Activated T-helper 1 cell treated with anti-CD3 and anti-CD28 coated beads, Interleukin-12 subunit alpha, Interleukin-12 subunit beta, Interleukin-2, Interleukin-4 antibody, amounts not matched to agents 30 ng/mL and 10 ng/mL and 1 ng/mL, durations not matched to agents 14 hours and 24 hours and 36 hours (primary cell): ENCODE measurements around the gene MRPS9. TPM values are rescaled to one million over a fixed set of nuclear protein-coding genes. Genes with fewer than 3 reads are reported as not detected.
A peak's percentile ranks its signal among the peaks of the same experiment; 100 is the strongest.

Experiments
- DNase-seq: peaks from one replicate; pipeline ENCODE4 v3.0.0; 2021; ENCODE audit warnings: low spot score
- H3K27ac Mint-ChIP-seq: one replicate; pipeline ENCODE4 v1.8.0; 2021; ENCODE audit warnings: mild to moderate bottlenecking, mixed read lengths
- H3K27me3 Mint-ChIP-seq: one replicate; pipeline ENCODE4 v1.8.0; 2022; ENCODE audit warnings: mild to moderate bottlenecking, moderate library complexity, mixed read lengths; ENCODE audit not compliant: insufficient read depth
- H3K36me3 Mint-ChIP-seq: one replicate; pipeline ENCODE4 v1.8.0; 2021; ENCODE audit warnings: low read depth, mixed read lengths
- H3K4me1 Mint-ChIP-seq: one replicate; pipeline ENCODE4 v1.8.0; 2021; ENCODE audit warnings: low read depth, mixed read lengths
- H3K4me3 Mint-ChIP-seq: one replicate; pipeline ENCODE4 v1.8.0; 2021; ENCODE audit warnings: mild to moderate bottlenecking, moderate library complexity, mixed read lengths
- H3K9me3 Mint-ChIP-seq: one replicate; pipeline ENCODE4 v1.8.0; 2021; ENCODE audit warnings: mixed read lengths
- intact Hi-C: fragments of 100-400 bp; cut with micrococcal nuclease; formaldehyde crosslinking; loops from one replicate; pipeline ENCODE4 v1.15.1; 2024
- total RNA-seq: library from RNA; stranded (reverse); gene quantifications from 2 replicates; pipeline ENCODE4 v1.2.3, GENCODE V29; 2022

MRPS9 gene
- total RNA-seq, 1 donor from 2014 or later = 33.0 TPM

DNA sequence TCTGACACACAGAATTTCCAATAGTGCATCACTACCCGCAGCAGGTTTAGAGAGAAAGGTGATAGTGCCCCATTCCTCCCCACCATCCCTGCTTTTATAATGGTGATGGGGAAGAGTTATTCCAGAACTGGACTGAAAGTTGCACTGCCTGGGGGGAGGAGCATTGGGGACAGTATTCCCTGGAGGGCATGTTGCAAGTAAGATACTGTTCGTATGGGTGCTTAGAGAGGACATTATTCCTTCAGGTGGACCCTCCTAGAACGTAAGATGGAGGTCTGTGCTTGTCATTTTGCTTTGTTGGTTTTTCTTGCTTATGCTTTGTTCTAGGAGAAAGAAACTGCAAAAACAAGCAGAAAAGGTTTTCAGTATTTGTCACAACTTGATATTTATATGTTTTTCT, 23.7 kb downstream of the MRPS9 start:
- Mint-ChIP-seq H3K4me1 (peaks cover 12% of the 10 kb centered on the region), H3K36me3 (peaks cover 5% of the 10 kb centered on the region), H3K4me3 (no peak overlapping the region), H3K27me3 (no peaks in the 10 kb centered on the region), H3K27ac (no peak overlapping the region), H3K9me3 (no peaks in the 10 kb centered on the region)
- intact Hi-C loops = no loop called here
- DNase-seq = no peak

DNA sequence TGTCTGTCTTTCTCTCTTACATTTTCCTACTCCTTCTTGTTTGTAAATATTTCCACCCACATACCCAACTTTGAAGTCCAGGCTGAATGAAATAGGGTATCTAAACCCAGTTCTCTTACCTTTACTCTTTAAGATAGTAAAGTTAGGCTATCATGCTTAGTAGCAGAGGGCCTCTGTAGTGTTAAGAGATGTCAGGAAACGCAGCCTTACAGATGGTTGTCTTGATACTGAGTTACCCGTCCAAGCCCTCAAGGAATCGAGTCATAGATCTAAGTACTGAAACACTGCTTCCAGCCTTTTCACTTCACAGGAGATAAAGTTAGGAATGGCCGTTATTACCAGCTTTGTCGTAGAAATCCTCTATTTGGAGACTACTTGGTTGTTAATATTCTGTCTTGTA, 24.3 kb downstream of the MRPS9 start:
- Mint-ChIP-seq H3K36me3 (peaks cover 5% of the 10 kb centered on the region), H3K4me1 (peaks cover 12% of the 10 kb centered on the region), H3K9me3 (no peaks in the 10 kb centered on the region), H3K27ac (no peak overlapping the region), H3K4me3 (no peak overlapping the region), H3K27me3 (no peaks in the 10 kb centered on the region)
- DNase-seq = no peak
- intact Hi-C loops = no loop called here

DNA sequence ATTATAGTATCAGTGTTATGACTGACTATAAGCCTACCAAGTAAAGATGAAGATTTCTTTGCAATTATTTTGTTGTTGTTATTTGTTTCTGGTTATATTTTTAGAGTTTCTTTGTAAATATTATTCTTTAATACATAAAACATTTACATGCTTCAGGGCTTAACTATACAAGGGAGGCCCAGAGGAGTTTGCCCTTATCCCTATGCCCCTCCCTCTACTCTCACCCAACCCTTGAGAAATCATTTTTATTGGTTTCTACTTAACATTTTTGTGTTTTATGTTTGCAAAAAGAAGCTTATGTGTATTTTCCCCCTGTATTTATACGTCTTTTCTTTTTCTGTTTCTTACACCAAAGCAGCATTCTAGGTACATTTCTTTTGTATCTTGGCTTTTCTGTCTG, 30.5 kb downstream of the MRPS9 start:
- intact Hi-C loops = no loop called here
- DNase-seq = no peak
- Mint-ChIP-seq H3K4me1 (peaks cover 34% of the 10 kb centered on the region), H3K27ac (no peak overlapping the region), H3K36me3 (no peaks in the 10 kb centered on the region), H3K27me3 (no peaks in the 10 kb centered on the region), H3K4me3 (no peak overlapping the region), H3K9me3 (no peaks in the 10 kb centered on the region)

DNA sequence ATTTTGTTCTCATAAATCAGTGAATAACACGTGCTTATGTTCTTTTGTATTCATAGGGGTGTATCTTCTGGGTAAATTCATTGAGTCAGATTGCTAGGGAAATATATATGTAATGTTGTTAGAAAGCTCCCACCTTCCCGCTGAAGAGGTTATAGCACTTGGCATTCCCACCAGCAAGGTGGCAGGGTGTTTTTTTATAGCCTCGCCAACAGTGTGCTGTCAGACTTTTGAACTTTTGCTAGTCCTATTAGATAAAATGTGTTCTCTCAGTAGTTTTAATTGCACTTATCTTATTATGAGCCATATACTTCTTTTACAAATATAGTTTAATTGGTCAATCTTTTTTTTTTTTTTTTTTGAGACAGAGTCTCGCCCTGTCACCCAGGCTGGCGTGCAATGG, 31.0 kb downstream of the MRPS9 start:
- Mint-ChIP-seq H3K4me1 (peaks cover 34% of the 10 kb centered on the region), H3K4me3 (no peak overlapping the region), H3K27ac (no peak overlapping the region), H3K36me3 (no peaks in the 10 kb centered on the region), H3K9me3 (no peaks in the 10 kb centered on the region), H3K27me3 (no peaks in the 10 kb centered on the region)
- DNase-seq = no peak
- intact Hi-C loops = no loop called here

DNA sequence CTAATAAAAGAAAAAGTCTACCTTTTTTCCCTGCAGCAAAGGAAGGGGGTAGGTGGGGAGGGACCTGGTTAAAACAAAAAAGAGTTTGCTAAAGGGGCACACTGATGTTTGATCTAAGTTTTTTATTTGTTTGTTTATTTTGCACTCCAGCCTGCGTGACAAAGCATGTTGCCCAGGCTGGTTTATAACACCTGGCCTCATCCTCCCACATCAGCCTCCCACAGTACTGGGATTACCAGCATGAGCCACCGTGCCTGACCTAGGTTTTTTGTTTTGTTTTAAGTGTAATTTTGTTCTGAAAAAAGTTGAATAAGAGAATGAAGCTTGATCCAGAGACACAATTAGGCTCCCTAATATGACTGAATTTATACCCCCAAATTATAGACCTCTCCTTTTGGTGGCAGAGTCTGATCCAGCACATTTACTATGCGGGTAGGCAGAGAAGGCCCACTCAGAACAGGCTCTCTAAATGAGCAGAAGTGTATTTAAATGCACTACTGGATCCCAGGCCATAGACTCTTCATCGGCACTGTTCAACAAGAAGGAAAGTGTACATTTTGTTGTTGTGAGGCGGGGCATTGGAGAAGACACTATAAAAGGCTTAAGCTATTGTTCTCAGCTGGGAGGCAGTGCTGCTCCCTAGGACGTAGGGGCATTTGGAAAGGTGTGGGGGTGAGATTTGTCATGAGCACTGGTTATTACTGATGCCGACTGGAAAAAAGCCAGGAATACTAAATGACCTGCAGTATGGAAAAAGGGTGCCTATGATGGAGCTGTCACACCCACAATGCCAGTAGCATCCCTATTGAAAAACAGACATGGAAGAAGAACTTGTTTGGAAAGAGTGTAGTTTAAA, 32.4 kb downstream of the MRPS9 start:
- no peak overlapping the region for H3K27ac Mint-ChIP-seq
- intact Hi-C loops = no loop called here
- H3K27me3 Mint-ChIP-seq = no peaks in the 10 kb centered on the region
- DNase-seq = no peak
- no peaks in the 10 kb centered on the region for H3K9me3 Mint-ChIP-seq
- peaks cover 34% of the 10 kb centered on the region for H3K4me1 Mint-ChIP-seq
- no peak overlapping the region for H3K4me3 Mint-ChIP-seq
- H3K36me3 Mint-ChIP-seq = no peaks in the 10 kb centered on the region

DNA sequence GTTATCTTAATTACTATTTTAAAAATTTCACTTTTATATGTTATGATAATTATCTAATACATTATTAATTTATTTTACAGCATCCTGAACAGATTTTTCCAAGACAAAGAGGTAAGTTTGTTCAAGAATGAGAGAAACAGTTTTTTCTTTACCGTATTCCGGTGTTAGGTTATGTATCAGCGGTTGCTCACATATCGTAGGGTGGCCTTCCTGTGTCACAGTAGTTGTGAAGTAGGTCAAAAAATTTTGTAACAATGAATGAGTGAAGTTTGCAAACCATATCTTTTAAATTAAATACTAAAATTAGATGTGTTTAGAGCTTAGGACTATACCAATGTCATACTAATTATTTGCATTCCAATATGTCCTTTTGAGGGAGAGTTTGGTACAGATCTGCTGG, 33.5 kb downstream of the MRPS9 start:
- Mint-ChIP-seq H3K4me1 (peaks cover 34% of the 10 kb centered on the region), H3K27ac (no peak overlapping the region), H3K27me3 (no peaks in the 10 kb centered on the region), H3K4me3 (no peak overlapping the region), H3K36me3 (no peaks in the 10 kb centered on the region), H3K9me3 (no peaks in the 10 kb centered on the region)
- DNase-seq = no peak
- intact Hi-C loops = no loop called here

DNA sequence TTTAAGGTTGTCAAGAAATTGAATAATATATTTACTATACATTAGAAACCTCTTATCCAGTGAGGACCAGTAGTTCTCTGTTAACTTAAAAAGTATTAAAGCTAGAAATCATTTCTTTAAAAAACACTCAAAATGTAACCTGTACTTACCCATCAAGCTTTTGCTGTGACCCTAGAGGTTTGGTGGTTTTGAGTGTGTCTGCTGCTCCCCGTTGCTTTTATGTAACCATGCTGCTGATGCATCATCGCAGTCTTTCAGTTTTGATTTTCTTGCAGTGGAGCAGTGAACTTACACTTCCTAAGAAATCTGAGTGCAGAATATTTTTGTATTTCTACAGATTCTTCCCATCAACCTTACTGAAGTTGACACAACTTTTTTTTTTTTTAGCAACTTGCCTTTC, 34.2 kb downstream of the MRPS9 start:
- no peak overlapping the region for H3K4me3 Mint-ChIP-seq
- H3K9me3 Mint-ChIP-seq = no peaks in the 10 kb centered on the region
- H3K36me3 Mint-ChIP-seq = no peaks in the 10 kb centered on the region
- H3K27ac Mint-ChIP-seq = no peak overlapping the region
- intact Hi-C loops = loop anchor here (1.0 kb wide), 1 partner anchor 34 kb away; the partner anchor contains the start of gene MRPS9
- no peaks in the 10 kb centered on the region for H3K27me3 Mint-ChIP-seq
- peaks cover 34% of the 10 kb centered on the region for H3K4me1 Mint-ChIP-seq
- peak; percentile 21 for DNase-seq

DNA sequence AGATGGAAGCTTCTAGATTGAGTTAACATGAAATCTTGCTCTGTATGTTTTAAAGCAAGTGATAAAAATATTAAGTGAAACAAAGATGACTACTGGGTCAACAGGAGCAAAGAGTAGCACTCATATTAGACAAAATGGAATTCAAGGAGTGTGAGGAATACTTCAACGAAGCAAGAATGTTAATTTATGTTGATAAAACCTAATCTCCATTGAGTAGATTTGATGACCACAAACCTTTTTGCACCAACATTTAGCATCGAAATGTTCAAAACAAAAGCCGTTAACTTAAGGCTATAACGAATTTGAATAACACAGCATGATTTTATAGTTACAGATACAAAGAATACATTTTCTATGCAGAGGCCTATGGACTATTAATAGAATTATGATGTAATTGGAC, 35.7 kb downstream of the MRPS9 start:
- no peaks in the 10 kb centered on the region for H3K9me3 Mint-ChIP-seq
- no peaks in the 10 kb centered on the region for H3K36me3 Mint-ChIP-seq
- H3K4me1 Mint-ChIP-seq = peaks cover 32% of the 10 kb centered on the region
- H3K4me3 Mint-ChIP-seq = no peak overlapping the region
- H3K27me3 Mint-ChIP-seq = no peaks in the 10 kb centered on the region
- DNase-seq = no peak
- intact Hi-C loops = no loop called here
- no peak overlapping the region for H3K27ac Mint-ChIP-seq

DNA sequence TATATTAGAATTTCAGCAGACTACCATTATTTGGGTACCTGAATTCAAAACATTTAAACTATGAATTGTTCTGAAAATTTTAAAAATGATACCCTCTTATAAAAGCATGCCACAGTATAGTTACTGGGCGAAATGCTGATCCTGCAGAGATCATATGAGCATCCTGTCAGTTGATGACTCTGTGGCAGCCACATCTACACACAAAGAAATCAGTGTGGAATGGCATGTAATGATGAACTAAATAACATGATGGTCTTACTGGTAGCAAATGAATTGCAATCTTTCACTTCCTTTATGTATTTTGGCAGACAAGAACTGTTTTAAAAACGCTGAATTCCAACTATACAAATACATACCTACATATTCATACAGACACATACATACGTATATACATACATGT, 38.3 kb downstream of the MRPS9 start:
- H3K36me3 Mint-ChIP-seq = no peaks in the 10 kb centered on the region
- peaks cover 15% of the 10 kb centered on the region for H3K4me1 Mint-ChIP-seq
- no peak overlapping the region for H3K4me3 Mint-ChIP-seq
- no peak for DNase-seq
- no peak overlapping the region for H3K27ac Mint-ChIP-seq
- intact Hi-C loops = no loop called here
- no peaks in the 10 kb centered on the region for H3K9me3 Mint-ChIP-seq
- H3K27me3 Mint-ChIP-seq = no peaks in the 10 kb centered on the region

DNA sequence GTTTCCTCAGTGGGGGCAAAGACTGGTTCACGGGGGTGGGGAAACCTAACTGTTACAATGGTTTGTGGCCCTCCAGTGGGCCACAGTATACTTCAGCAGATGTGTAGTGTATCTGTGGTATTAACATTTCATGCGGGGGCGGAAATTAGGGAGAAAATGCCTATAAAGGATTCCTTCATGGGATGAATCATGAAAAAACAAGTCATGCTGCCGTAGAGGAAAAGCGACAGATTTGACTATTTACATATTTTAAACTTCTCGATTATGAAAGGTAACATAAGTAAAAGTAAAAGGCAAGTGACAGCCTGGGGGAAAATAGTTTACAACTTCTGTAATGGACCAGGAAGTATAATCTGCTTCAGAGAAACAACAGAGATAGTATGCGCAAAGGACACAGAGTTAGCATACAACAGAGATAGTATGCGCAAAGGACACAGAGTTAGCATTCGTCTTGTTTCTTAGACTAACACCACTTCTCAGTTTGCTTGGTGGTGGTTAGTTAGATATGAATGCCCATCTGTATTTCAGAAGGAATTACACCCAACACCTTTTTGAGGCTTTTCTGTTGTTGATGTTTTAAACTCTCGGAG, 41.1 kb downstream of the MRPS9 start:
- no peak overlapping the region for H3K27ac Mint-ChIP-seq
- H3K9me3 Mint-ChIP-seq = no peaks in the 10 kb centered on the region
- no peak for DNase-seq
- H3K27me3 Mint-ChIP-seq = no peaks in the 10 kb centered on the region
- intact Hi-C loops = no loop called here
- peaks cover 1% of the 10 kb centered on the region for H3K36me3 Mint-ChIP-seq
- H3K4me1 Mint-ChIP-seq = no peaks in the 10 kb centered on the region
- no peak overlapping the region for H3K4me3 Mint-ChIP-seq

DNA sequence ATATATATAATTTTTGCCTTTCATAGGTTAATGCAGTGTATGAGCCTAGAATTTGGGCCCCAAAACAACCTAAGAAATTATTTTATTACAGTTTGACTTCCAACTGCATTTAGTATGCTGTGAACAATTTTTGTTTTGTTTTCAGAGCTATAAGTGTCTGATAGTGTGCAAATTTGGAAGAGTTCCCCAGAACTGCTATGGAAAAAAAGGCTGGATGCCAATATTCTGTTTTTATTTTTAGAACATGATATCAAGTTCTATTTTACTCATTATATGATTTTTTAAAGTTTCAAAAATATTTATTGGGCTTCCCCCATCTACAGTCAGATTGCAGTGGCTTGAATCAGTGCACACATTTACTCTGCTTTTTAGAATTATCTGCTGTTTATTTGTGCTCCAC, 42.6 kb downstream of the MRPS9 start:
- Mint-ChIP-seq H3K4me1 (no peaks in the 10 kb centered on the region), H3K27ac (no peak overlapping the region), H3K27me3 (no peaks in the 10 kb centered on the region), H3K36me3 (peaks cover 1% of the 10 kb centered on the region), H3K9me3 (no peaks in the 10 kb centered on the region), H3K4me3 (no peak overlapping the region)
- intact Hi-C loops = no loop called here
- no peak for DNase-seq

DNA sequence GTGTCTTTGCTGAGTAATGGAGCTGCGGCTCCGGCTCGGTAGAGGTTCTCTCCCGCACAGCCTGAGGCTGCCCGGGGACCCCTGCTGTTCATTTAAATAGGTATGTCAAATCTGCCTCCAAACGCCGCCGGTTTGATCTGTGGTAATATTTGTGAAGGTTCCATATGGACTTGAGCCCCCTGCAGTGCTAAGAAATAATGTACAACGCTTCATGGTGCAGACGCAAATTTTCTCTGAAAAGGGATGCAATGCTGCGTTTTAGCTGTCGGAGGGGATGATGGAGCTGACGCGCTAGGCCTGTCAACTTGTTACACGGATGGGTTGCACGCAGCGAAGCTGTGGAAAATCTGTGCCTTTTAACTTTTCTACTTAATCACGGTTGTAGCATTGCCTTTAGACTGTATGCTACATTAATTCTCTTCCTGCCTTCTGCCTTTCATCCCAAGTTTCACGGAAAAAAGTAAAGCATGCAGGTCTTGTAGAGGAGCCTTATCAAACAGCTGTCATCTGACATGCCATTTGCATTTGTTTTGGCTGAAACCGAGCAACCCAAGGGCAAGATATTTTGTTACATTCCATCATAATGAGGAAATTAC, 43.2 kb downstream of the MRPS9 start:
- Mint-ChIP-seq H3K9me3 (no peaks in the 10 kb centered on the region), H3K36me3 (peaks cover 1% of the 10 kb centered on the region), H3K27ac (no peak overlapping the region), H3K27me3 (no peaks in the 10 kb centered on the region), H3K4me3 (no peak overlapping the region), H3K4me1 (no peaks in the 10 kb centered on the region)
- no peak for DNase-seq
- intact Hi-C loops = no loop called here

DNA sequence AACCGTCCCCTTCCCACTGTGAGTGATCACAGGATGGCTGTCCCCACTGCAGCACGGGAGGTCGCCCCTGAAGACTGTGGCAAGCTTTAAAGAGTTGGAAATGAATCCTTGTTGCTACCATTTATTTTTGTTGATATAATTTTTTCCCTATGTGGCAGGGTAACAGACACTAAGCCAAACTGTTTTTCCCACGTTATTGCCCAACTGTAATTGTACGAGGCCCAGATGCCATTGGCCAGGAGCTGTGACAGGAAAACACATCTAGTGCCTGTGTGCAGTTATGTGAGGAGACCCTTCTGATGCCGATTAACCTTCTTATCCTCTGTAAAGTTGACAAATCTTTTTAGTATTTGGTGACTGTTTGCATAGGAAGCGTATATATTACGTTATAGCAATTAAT, 44.2 kb downstream of the MRPS9 start:
- Mint-ChIP-seq H3K9me3 (no peaks in the 10 kb centered on the region), H3K4me1 (peaks cover 1% of the 10 kb centered on the region), H3K4me3 (no peak overlapping the region), H3K27me3 (no peaks in the 10 kb centered on the region), H3K27ac (no peak overlapping the region), H3K36me3 (peaks cover 1% of the 10 kb centered on the region)
- DNase-seq = no peak
- intact Hi-C loops = no loop called here
